Activated naive CD4-positive, alpha-beta T cell treated with anti-CD3 and anti-CD28 coated beads for 36 hours (primary cell): ENCODE data around the gene RTL10. TPM values are rescaled to one million over a fixed set of nuclear protein-coding genes. Genes with fewer than 3 reads are reported as not detected.

Source experiments
- CTCF ChIA-PET: fragments of 350-600 bp; sonication (Branson Sonifier 250); formaldehyde crosslinking; loops from one replicate; lab custom pipeline; 2021; ENCODE audit warnings: antibody characterized with exemption; lab: Charles Lee
- DNase-seq: peaks from one replicate; pipeline ENCODE4 v3.0.0-alpha.2; 2020
- H3K27ac Mint-ChIP-seq: one replicate; pipeline ENCODE4 v1.8.0; 2021; ENCODE audit warnings: mild to moderate bottlenecking, mixed read lengths
- H3K27me3 Mint-ChIP-seq: one replicate; pipeline ENCODE4 v1.8.0; 2021; ENCODE audit warnings: low read depth, mixed read lengths
- H3K36me3 Mint-ChIP-seq: one replicate; pipeline ENCODE4 v1.8.0; 2021; ENCODE audit warnings: low read depth, mixed read lengths
- H3K4me1 Mint-ChIP-seq: one replicate; pipeline ENCODE4 v1.8.0; 2021; ENCODE audit warnings: low read depth, mixed read lengths
- H3K4me3 Mint-ChIP-seq: one replicate; pipeline ENCODE4 v1.8.0; 2021; ENCODE audit warnings: mild to moderate bottlenecking, moderate library complexity, mixed read lengths
- H3K9me3 Mint-ChIP-seq: one replicate; pipeline ENCODE4 v1.8.0; 2021; ENCODE audit warnings: mixed read lengths
- intact Hi-C: fragments of 100-400 bp; cut with micrococcal nuclease; formaldehyde crosslinking; loops from one replicate; pipeline ENCODE4 v1.15.1; 2023
- total RNA-seq, 2 experiments: library from RNA; stranded (reverse); gene quantifications; one replicate each; pipeline ENCODE4 v1.2.3, GENCODE V29; 2021

Gene RTL10
- total RNA-seq, 2 experiments from 2014 or later = 10.9 to 11.9 TPM

GRCh38 chr22:19820880-19821522 lies 33.7 kb downstream of the RTL10 start:
- H3K4me3 Mint-ChIP-seq = no peak overlapping the region
- DNase-seq = no peak
- H3K9me3 Mint-ChIP-seq = no peaks in the 10 kb centered on the region
- intact Hi-C loops = no loop called here
- no peaks in the 10 kb centered on the region for H3K36me3 Mint-ChIP-seq
- CTCF ChIA-PET = no interaction called here
- H3K27ac Mint-ChIP-seq = no peak overlapping the region
- H3K4me1 Mint-ChIP-seq = no peaks in the 10 kb centered on the region
- no peaks in the 10 kb centered on the region for H3K27me3 Mint-ChIP-seq

DNA sequence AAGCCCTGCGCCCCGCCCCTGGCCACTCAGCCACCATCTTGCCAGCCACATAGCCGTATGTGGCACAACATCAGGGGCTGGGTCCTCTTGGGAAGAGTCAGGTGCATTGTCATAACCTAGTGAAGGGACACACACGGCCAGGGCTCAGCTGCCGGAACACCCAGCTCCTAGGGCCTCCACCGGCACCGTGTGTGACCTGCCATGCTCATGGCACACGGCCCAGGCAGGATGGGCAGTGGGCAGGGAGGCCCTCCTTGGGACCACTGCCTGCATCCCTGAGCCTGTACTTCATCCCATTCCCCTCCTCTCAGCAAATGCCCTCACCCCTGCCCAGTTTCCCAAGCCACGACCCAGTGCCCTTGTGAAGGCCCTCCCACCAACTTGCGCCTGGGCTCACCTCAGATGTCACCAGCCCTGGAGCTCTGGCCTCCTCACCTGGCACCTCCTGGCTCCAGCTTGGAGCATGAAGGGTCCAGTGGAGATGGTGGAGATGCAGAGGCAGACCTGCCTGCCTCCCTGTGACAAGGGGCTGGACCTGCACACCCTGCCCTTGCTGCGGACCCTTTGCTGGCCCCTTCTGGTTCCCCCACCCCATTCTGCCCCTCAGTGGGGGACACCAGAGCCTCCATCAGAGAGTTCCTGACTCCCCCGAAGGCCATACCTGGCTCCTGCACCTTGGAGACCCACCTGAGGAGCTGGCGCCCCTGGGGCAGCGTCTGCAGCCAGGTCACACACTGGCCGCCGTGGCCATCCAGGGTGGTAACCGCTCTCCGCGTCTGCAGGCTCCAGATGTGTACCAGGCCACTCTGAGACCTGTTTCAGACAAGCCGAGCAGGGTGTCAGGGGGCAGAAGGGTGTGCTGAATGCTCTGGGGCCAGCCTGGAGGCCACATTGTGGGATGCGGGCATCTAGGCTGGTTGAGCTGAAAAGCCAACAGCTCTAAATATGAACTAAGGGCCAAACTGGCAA lies 34.5 kb downstream of the RTL10 start:
- no peak overlapping the region for H3K4me3 Mint-ChIP-seq
- CTCF ChIA-PET = no interaction called here
- intact Hi-C loops = no loop called here
- no peaks in the 10 kb centered on the region for H3K4me1 Mint-ChIP-seq
- DNase-seq = no peak
- no peaks in the 10 kb centered on the region for H3K9me3 Mint-ChIP-seq
- H3K36me3 Mint-ChIP-seq = no peaks in the 10 kb centered on the region
- H3K27ac Mint-ChIP-seq = no peak overlapping the region
- no peaks in the 10 kb centered on the region for H3K27me3 Mint-ChIP-seq

GRCh38 chr22:19819208-19819910 lies 35.3 kb downstream of the RTL10 start:
- Mint-ChIP-seq H3K27me3 (no peaks in the 10 kb centered on the region), H3K27ac (no peak overlapping the region), H3K9me3 (no peaks in the 10 kb centered on the region), H3K36me3 (no peaks in the 10 kb centered on the region), H3K4me3 (no peak overlapping the region), H3K4me1 (no peaks in the 10 kb centered on the region)
- CTCF ChIA-PET = no interaction called here
- intact Hi-C loops = no loop called here
- DNase-seq = no peak

GRCh38 chr22:19818324-19819207 lies 36.1 kb downstream of the RTL10 start:
- no peaks in the 10 kb centered on the region for H3K27me3 Mint-ChIP-seq
- CTCF ChIA-PET = interaction anchor here (0.6 kb wide), 1 partner anchor 136 kb away, joined by 3 read pairs; no protein-coding TSS in a partner anchor
- intact Hi-C loops = no loop called here
- H3K4me3 Mint-ChIP-seq = no peak overlapping the region
- H3K4me1 Mint-ChIP-seq = no peaks in the 10 kb centered on the region
- H3K9me3 Mint-ChIP-seq = no peaks in the 10 kb centered on the region
- H3K36me3 Mint-ChIP-seq = no peaks in the 10 kb centered on the region
- H3K27ac Mint-ChIP-seq = no peak overlapping the region
- DNase-seq = no peak

GRCh38 chr22:19816372-19817119 lies 38.1 kb downstream of the RTL10 start:
- Mint-ChIP-seq H3K4me1 (no peaks in the 10 kb centered on the region), H3K27me3 (no peaks in the 10 kb centered on the region), H3K27ac (no peak overlapping the region), H3K4me3 (no peak overlapping the region), H3K36me3 (no peaks in the 10 kb centered on the region), H3K9me3 (no peaks in the 10 kb centered on the region)
- intact Hi-C loops = no loop called here
- no peak for DNase-seq
- CTCF ChIA-PET = no interaction called here

- H3K4me1 Mint-ChIP-seq = peaks cover 6% of the 10 kb centered on the region
- no peak for DNase-seq
- no peaks in the 10 kb centered on the region for H3K9me3 Mint-ChIP-seq
- CTCF ChIA-PET = no interaction called here
- H3K27ac Mint-ChIP-seq = no peak overlapping the region
- intact Hi-C loops = no loop called here
- H3K36me3 Mint-ChIP-seq = no peaks in the 10 kb centered on the region
- H3K4me3 Mint-ChIP-seq = no peak overlapping the region
- no peaks in the 10 kb centered on the region for H3K27me3 Mint-ChIP-seq
Measured at GRCh38 chr22:19815823-19816290, 38.8 kb downstream of the RTL10 start.

DNA sequence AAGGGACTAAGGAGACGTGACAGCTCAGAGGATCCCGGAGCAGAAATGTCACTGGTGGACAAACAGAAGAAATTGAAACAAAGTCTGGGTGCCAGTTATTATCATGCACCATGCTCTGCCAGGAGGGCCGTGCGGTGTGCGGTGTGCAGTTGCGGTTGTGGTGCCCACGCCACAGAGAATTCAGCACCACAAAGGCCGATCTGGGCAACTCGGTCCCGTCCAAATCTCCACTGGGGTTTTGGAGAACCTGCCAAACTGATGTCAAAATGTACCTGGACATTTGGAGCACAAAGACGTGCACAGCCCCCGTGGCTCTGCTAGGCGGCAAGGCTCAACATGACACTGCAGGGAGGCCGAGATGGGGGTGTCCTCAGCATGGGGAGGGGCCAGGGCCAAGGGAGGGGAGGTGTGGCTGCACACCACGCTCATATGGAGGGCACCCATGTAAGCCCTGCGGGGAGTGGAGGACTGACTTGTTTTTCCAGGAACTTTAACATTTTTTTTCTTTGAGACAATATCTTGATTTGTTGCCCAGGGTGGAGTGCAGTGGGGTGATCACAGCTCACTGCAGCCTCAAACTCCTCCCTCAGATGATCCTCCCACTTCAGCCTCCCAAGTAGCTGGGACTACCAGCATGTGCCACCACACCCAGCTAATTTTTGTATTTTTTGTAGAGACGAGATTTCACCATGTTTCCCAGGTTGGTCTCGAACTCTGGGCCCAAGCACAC lies 39.4 kb downstream of the RTL10 start:
- no peaks in the 10 kb centered on the region for H3K36me3 Mint-ChIP-seq
- no peak for DNase-seq
- H3K27me3 Mint-ChIP-seq = no peaks in the 10 kb centered on the region
- no peak overlapping the region for H3K4me3 Mint-ChIP-seq
- no peaks in the 10 kb centered on the region for H3K9me3 Mint-ChIP-seq
- H3K27ac Mint-ChIP-seq = no peak overlapping the region
- CTCF ChIA-PET = interaction anchor here (0.6 kb wide), 1 partner anchor 260 kb away, joined by 3 read pairs; no protein-coding TSS in a partner anchor
- intact Hi-C loops = no loop called here
- H3K4me1 Mint-ChIP-seq = peaks cover 11% of the 10 kb centered on the region

GRCh38 chr22:19814428-19814827 lies 40.2 kb downstream of the RTL10 start:
- H3K9me3 Mint-ChIP-seq = no peaks in the 10 kb centered on the region
- H3K4me1 Mint-ChIP-seq = peaks cover 11% of the 10 kb centered on the region
- H3K27me3 Mint-ChIP-seq = no peaks in the 10 kb centered on the region
- H3K27ac Mint-ChIP-seq = no peak overlapping the region
- no peak overlapping the region for H3K4me3 Mint-ChIP-seq
- no peak for DNase-seq
- H3K36me3 Mint-ChIP-seq = no peaks in the 10 kb centered on the region
- CTCF ChIA-PET = interaction anchor here (0.6 to 0.8 kb wide), 2 partner anchors 96 to 261 kb away, joined by 3 read pairs; no protein-coding TSS in a partner anchor
- intact Hi-C loops = no loop called here

DNA sequence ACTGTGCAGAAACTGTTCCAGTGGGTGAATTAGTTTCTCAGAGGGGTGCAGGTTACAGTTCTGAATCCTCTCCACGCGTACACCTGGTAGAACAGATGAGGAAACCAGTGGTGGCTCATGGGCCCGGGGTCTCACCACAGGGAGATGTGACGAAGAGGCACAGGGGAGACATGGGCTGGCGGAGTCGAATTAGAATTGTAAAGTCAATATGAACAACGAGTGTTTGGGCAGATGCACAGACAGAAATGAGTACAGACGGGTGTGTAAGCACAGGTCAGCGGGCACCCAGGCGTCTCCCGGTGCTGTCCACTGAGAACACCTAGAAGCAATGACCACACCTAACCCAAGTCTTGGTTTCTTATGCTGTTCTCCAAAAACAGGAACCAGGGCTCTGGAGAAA lies 41.8 kb downstream of the RTL10 start:
- no peaks in the 10 kb centered on the region for H3K9me3 Mint-ChIP-seq
- no peak overlapping the region for H3K4me3 Mint-ChIP-seq
- intact Hi-C loops = no loop called here
- H3K36me3 Mint-ChIP-seq = no peaks in the 10 kb centered on the region
- no peak overlapping the region for H3K27ac Mint-ChIP-seq
- CTCF ChIA-PET = no interaction called here
- H3K27me3 Mint-ChIP-seq = no peaks in the 10 kb centered on the region
- peaks cover 11% of the 10 kb centered on the region for H3K4me1 Mint-ChIP-seq
- no peak for DNase-seq

DNA sequence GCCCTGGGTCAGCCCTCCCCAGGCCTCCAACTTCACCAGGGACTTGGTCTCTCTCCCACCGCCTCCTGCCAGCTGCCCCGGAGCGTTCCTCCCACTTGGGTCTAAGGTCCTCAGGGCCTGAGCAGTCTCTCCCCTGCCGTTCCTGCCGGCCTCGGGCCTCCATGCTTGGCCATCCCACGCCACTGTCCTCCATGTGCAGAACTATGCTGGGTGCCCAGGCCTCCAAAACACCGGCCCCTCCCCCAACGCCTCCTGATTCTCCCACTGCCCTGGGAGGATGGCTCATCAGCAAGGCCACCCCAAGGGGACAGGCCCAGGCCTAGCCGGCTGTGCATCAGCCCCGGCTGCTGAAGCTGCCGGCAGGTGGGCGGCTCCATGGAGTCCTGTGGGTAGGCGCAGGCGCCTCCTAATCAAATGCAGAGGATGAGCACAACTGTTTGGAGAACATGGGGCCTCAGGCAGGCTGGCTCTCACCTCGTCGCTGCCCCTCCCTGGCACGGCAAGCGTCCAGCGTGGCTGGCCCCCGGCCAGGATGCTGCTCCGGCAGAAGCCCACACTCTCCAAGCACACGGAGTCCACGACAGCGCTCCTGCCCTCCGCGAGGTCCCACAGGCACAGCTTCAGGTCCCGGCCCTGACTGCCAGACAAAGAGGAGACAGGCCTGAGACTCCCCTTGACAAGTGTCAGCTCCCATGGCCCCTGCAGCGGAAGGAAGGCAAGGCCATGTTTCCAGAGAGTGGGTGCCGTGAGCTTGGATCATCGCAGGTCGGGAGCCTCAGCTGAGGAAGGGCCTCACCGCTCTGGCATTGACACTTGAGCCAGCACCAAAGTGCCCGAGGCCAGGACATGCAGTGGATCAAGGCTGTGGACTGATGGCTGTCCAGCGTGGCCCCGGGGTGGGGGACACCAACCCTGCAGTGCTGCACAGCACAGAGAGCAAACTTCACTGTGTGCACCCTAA lies 42.6 kb downstream of the RTL10 start:
- Mint-ChIP-seq H3K4me1 (peaks cover 11% of the 10 kb centered on the region), H3K4me3 (no peak overlapping the region), H3K27me3 (no peaks in the 10 kb centered on the region), H3K36me3 (no peaks in the 10 kb centered on the region), H3K27ac (no peak overlapping the region), H3K9me3 (no peaks in the 10 kb centered on the region)
- intact Hi-C loops = no loop called here
- CTCF ChIA-PET = no interaction called here
- no peak for DNase-seq
